Pancreas (tissue), 10 donors: ENCODE measurements around the gene FAS. TPM values are rescaled to one million over a fixed set of nuclear protein-coding genes. Genes with fewer than 3 reads are reported as not detected.

Source experiments
- ATAC-seq, 4 donors: fragments of 200-7000 bp; cut with Tn5 transposase; one replicate each; pipeline versions ENCODE4 v1.8.0 to v1.9.1; 2020; ENCODE audit warnings: mild to moderate bottlenecking in 4 of 4, moderate library complexity in 4 of 4
- DNase-seq, 6 donors: peaks; one replicate each; pipeline ENCODE4 v3.0.0-alpha.2; 2020
- FAIRE-seq: peaks from 2 replicates; lab custom pipeline; 2012; peaks lifted over from hg19 to GRCh38; lab: Jason Lieb, UNC
- H3K27ac ChIP-seq, 4 donors: fragments of 200-600 bp; sonication (generic); 1 replicate in 3 of 4; 2 replicates in 1 of 4; pipeline versions ENCODE4 v1.5.0 to v1.8.0; 2020
- H3K27me3 ChIP-seq, 4 donors: fragments of 200-600 bp; one replicate each; pipeline ENCODE4 v1.8.0; 2021
- H3K36me3 ChIP-seq, 3 donors: fragments of 200-600 bp; sonication (generic) in 1 of 3; one replicate each; pipeline versions ENCODE4 v1.5.0 to v1.8.0; 2020 to 2021
- H3K4me1 ChIP-seq, 3 donors: fragments of 200-600 bp; one replicate each; pipeline ENCODE4 v1.8.0; 2021
- H3K4me3 ChIP-seq, 4 donors: fragments of 200-600 bp; sonication (generic) in 2 of 4; one replicate each; pipeline versions ENCODE4 v1.5.0 to v1.8.0; 2020 to 2021
- H3K9me3 ChIP-seq, 4 donors: fragments of 200-600 bp; one replicate each; pipeline ENCODE4 v1.8.0; 2021
- CTCF ChIP-seq, 4 donors: fragments of 200-600 bp; sonication (generic) in 3 of 4; IDR thresholded peaks; one replicate each; pipeline versions ENCODE4 v1.5.0 to v1.8.0; 2021; ENCODE audit warnings: antibody characterized with exemption in 4 of 4
- whole genome bisulfite sequencing, 2 donors: extraction: QIAGEN DNeasy Blood & Tissue Kit; methylation state at CpG; one replicate each; pipeline ENCODE4 v1.1.7; 2013; 5-methylcytosine and 5-hydroxymethylcytosine counted together
- intact Hi-C, 3 donors: fragments of 100-400 bp; cut with DNase I; formaldehyde crosslinking; loops; one replicate each; pipeline versions ENCODE4 v1.11.1 to v1.14.2; 2022
- polyA plus RNA-seq, 2 donors: library from polyadenylated mRNA; stranded (reverse); fragments of 200-250 nt; gene quantifications; one replicate each; pipeline ENCODE4 v1.2.3, GENCODE V29; 2013
- total RNA-seq, 6 donors: library from RNA; stranded (reverse); fragmentation: NEBNext Ultra II Directional in 4 of 6; extraction: Animal tissue kit (Norgen Biotek cat#: 25700) in 4 of 6; gene quantifications; one replicate each; pipeline versions ENCODE4 v1.2.1 to v1.2.4, GENCODE V29; 2021 to 2023
- donor health status: healthy with polysubstance abuse.
- donor health status: DM: no; HTN: no; CAD: no; lungs with moderate emphysema.
- donor health status: DM: no; HTN: no; CAD: no.
- donor health status: control.
- donor health status: control.
- donor health status: Bipolar disorder and iron deficiency.
- donor health status: DM: yes; HTN: yes; CAD: no.
- donor health status: DM: no; HTN: no; CAD: no.
- donor health status: DM: no; HTN: no; CAD: no.
- donor health status: DM: yes; HTN: yes; CAD: no.

The FAS gene
- 10 to 100 TPM in 1 of 6 donors, 1 to 10 TPM in 5; 2.6 to 10.3 (median 4.1) TPM for total RNA-seq
- polyA plus RNA-seq: 1 to 10 TPM; 1.4 to 2.8 TPM

GRCh38 chr10:88990384-88991160 is at the start of gene FAS:
TSS of gene FAS (plus strand) at chr10:88990798. CDS start at chr10:88990877, 79 bp downstream.
- Histone ChIP-seq H3K9me3 (no peaks in the 10 kb centered on the region), H3K4me3 (peak within 1 kb of the TSS; percentile 58 to 92 (median 76)), H3K36me3 (no peaks in the 10 kb centered on the region), H3K4me1 (peaks cover 0 to 16% (median 6%) of the 10 kb centered on the region in 3 donors), H3K27ac (peak within 1 kb of the TSS; percentile 14 to 92 (median 78)), H3K27me3 (no peaks in the 10 kb centered on the region)
- DNase-seq (peak; percentile 48 to 84 (median 70)), ATAC-seq (peak; percentile 82 to 88 (median 87)), FAIRE-seq (no peak)
- intact Hi-C loops: no loop called here
- WGBS, 2 donors: 0 to 1% methylated on average over 51 of the region's 51 CpGs
- no peak for TF ChIP-seq CTCF (IDR thresholded peaks at IDR 0.05)

- Histone ChIP-seq H3K4me3 (no peak overlapping the region), H3K9me3 (no peaks in the 10 kb centered on the region), H3K4me1 (no peaks in the 10 kb centered on the region), H3K36me3 (no peaks in the 10 kb centered on the region), H3K27ac (no peak overlapping the region), H3K27me3 (no peaks in the 10 kb centered on the region)
- intact Hi-C loops: no loop called here
- ATAC-seq (no peak), DNase-seq (no peak), FAIRE-seq (no peak)
- no peak for TF ChIP-seq CTCF (IDR thresholded peaks at IDR 0.05)
- WGBS, 2 donors: 85 to 92% methylated on average over 6 of the region's 6 CpGs
Observed at GRCh38 chr10:88941026-88941425, 49.6 kb upstream of the FAS start.

GRCh38 chr10:88943778-88944177 is 46.8 kb upstream of the FAS start:
- no peaks in the 10 kb centered on the region for H3K36me3 ChIP-seq
- DNase-seq: no peak
- intact Hi-C loops: no loop called here

GRCh38 chr10:88944813-88945212 is 45.8 kb upstream of the FAS start:
- Histone ChIP-seq H3K9me3 (no peaks in the 10 kb centered on the region), H3K36me3 (no peaks in the 10 kb centered on the region), H3K4me3 (no peak overlapping the region), H3K27ac (no peak overlapping the region), H3K4me1 (no peaks in the 10 kb centered on the region), H3K27me3 (no peaks in the 10 kb centered on the region)
- intact Hi-C loops: no loop called here
- ATAC-seq: no peak
- WGBS, 2 donors: 69 to 79% methylated on average over 3 of the region's 3 CpGs
- no peak for DNase-seq
- no peak for FAIRE-seq
- no peak for TF ChIP-seq CTCF (IDR thresholded peaks at IDR 0.05)

More at GRCh38 chr10:88943778-88944177, 46.8 kb upstream of the FAS start:
- Histone ChIP-seq H3K4me1 (no peaks in the 10 kb centered on the region), H3K27ac (no peak overlapping the region), H3K9me3 (no peaks in the 10 kb centered on the region), H3K4me3 (no peak overlapping the region), H3K27me3 (no peaks in the 10 kb centered on the region)
- FAIRE-seq (no peak), ATAC-seq (no peak)
- 74 to 90% methylated on average over 3 of the region's 3 CpGs for WGBS, 2 donors
- no peak for TF ChIP-seq CTCF (IDR thresholded peaks at IDR 0.05)

- WGBS, 2 donors: 99 to 100% methylated on average over 1 of the region's 1 CpG
- Histone ChIP-seq H3K9me3 (no peaks in the 10 kb centered on the region), H3K27ac (no peak overlapping the region), H3K4me3 (no peak overlapping the region), H3K4me1 (no peaks in the 10 kb centered on the region), H3K36me3 (no peaks in the 10 kb centered on the region), H3K27me3 (no peaks in the 10 kb centered on the region)
- no peak for TF ChIP-seq CTCF (IDR thresholded peaks at IDR 0.05)
- intact Hi-C loops: no loop called here
- DNase-seq (no peak), FAIRE-seq (no peak), ATAC-seq (no peak)
Observed at GRCh38 chr10:88946200-88946599, 44.4 kb upstream of the FAS start.
